ENCODE results near the gene PRKAG1.

The PRKAG1 gene

GRCh38 chr12:48961331-48961730 is 57.2 kb downstream of the PRKAG1 start:
- DNase-seq, result no peak

DNA sequence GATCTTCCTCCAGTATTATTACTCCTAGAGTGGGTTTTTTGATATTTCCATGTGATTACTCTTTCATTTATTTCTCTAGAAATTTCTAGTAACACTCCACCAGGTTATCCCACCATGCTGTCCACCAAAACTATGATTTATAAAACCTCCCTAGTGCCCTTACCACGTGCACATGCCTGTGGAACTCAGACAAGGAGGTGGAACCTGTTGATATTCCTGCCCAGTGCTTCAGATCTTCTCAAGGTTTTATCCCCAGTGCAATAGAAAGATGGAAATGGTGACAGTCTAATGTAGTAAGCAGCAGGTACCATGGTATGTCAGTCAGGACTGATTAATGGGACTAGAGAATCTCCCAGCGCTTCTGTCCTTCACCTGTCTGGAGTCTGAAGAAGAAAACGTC is 57.7 kb downstream of the PRKAG1 start:
- DNase-seq, result no peak

DNA sequence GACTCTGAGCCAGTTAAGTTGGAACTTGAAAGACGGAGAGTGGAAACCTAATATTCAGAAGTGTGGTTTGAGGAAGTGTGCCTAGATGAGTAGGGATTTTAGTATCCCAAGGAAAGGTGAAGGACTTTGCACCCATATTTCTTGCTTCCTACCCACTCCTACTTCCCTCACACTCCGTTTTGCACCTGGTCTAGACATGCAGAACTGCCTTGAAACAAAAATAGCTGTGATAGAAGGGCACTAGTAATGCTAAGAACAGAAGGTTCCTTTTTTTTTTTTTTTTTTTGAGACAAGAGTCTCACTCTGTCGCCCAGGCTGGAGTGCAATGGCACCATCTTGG is 60.6 kb downstream of the PRKAG1 start:
- no peak for DNase-seq

DNA sequence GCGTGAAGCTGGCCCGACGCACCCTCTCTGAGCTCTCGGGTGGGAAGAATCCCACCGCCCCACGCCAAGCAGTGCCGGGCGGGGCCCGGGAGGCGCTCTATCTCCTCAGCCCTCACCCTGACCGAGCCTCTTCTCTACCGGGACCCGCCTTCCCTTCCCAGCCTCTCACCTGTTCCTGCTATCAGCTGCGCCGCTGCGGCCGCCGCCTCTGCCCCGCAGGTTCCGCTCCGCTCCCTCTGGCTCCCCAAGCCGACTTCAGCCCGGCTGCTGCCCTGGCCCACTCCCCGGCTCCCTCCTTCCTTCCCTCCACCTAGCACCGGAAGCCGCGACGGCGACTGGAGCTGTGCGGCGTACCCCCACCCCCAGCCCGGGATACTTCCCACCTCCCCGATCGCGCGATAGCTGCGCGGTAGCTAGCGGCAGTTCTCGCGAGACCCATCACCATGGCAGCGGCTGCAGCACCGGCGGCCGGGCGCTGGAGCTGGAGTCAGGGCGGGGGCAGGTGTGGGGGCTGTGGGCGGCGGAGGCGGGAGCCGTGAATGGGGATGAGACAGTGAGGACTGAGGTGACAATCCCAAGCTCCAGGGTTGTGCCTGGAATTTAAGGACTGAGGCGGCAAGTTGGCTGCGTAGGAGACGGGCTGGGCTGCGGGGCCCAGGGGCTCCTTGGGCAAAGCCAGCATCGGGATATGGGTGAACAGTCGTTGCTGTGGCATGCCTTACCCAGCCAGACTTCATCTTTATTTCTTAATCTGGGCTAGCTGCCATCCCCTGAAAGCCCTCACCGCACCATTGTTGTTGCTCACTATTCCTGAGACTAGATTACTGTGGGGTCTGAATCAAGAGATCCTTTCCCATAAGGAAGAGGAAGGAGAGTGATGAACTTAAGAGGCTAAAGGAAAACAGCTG is 61.2 kb downstream of the PRKAG1 start, which contains the start of gene ARF3:
Gene ARF3 (minus strand): TSS at position 347 of the 908 bp plus-strand sequence. CDS start 16,392 bp downstream, outside the sequence.
- peak; percentile 87 to 88 for DNase-seq

DNA sequence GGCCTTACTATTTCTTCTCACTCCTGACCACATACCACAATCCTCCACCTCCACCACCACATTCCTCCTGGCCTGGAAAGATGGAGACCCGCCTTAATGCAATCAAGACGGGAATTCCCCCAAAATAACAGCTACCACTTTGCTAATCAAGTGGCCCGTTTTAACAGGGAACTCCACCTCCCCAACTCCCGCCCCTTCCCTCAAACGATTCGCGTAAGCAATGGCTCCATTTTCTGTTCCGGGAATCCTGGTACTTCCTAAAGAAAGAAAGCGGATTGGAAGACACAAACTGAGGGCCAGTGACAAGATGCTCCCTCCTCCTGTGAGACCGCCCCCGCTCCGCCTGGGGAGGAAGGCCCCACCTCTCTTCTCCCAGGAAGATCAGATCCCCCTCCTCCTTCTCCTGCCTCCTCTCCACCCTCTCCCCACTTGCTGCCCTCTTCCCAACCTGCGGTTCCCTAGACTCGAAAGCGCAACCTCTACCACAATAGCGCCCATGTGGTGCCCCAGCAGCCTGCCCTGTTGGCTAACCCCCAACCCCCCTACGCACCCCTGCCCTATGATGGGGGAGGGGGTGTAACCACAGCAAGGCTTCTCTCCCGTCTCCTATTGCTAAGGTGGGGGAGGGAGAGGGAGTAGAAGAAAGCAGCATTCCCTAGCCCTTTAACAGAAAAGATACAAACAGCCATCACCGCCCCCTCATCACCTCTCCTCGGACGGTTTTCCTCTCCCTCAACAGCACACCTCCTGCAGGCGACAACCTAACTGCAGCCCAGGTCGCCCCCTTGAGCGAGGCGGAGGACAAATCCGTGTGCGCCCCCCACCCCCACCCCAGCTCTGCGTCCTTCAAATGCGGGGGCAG is 62.1 kb downstream of the PRKAG1 start:
- DNase-seq, result peak; percentile 70 to 79

- peak; percentile 88 to 90 for DNase-seq
These were observed 63.6 kb downstream of the PRKAG1 start for GRCh38 chr12:48954841-48955501.

DNA sequence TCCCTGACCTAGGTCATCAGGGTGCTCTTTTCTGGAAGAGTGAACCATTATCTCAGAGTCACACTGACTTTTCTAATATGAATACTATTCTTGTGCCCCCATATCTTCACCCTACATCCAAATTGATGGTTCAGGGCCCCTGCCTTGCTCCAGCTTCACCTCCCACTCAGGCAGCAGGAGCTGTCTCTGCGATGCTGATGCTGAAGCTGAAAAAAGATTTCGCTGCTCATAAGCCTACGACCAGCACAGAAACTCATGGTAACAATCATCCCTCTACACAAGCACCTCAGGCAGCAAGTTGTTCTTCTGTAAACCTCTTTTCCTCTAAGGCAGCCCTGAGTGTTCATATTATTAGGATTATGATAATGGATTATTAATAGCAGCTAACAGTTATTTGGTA is 64.5 kb downstream of the PRKAG1 start:
- no peak for DNase-seq

GRCh38 chr12:48952691-48953090 is 65.9 kb downstream of the PRKAG1 start:
- DNase-seq, result no peak

All from AML-193 (cell line).